CD4-positive, alpha-beta T cell treated with Interleukin-21 for 1 hour (primary cell): Measurements from ENCODE around the gene CFAP46.

Experiments used
- DNase-seq: peaks from one replicate; pipeline ENCODE4 v3.0.0-alpha.2; 2020

The CFAP46 gene

DNA sequence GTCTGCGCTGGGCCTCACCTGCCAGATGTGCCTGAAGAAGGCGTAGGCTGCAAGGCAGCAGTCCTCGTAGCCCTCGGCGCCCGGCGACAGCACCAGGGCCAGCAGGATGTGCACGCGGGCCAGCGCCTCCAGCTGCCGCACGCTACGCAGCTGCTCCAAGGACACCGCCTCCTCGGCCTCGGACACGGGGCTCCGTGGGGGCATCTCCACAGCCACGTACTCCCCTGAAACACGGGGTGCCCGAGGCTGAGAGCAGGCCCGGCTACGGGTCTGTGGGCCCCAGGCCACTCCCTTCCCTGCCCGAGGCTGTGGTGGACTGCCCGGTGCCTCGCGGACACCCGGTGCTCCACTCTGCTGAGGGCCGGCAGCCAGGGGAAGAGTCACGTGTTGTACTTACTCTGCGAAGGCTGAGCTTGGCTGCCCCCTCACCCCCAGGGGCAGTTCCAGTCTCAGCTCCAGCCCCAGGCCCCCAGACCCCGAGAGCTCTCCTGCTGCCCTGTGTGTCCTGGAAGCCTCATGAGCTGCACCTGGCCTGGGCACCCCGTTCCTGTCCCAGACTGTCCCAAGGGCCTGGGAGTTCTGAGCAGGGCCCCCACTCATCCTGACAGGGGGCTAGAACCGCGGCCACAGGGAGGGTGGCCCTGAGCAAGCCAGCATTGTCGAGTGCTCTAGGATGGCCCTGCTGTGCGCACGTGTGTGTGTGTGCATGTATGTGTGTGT lies 62.8 kb downstream of the CFAP46 start:
- DNase-seq, result no peak

DNA sequence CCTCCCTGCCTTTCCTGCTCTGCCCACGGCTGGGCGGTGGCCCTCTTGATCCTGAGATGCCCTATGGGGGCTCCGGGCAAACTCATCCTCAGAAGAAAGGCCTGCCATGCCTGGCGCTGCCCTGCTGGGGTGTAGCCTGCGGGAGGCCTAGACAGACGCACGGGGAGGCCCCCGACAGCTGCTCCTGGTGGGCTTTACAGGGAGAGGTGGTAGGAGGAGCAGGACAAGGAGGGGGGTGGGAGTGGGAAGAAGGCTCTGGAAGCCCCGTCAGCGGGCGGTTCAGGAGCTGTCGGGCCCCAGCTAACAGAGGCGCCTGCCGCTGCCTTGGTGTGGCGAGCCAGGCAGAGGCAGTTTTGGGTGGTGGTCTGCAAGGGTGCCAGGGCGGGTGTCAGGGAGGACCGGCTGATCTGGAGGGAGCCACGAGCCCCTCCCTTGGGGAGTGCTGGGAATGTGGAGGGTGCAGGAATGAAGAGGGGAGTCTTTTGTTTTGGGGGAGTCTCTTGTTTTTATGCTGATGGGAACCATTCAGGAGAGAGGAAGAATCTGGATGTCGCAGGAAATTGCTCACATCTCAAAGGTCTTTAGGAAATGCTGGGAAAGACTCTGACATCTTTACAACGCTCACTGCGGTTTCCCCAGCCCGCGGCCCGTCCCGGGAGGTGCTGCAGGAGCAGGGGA lies 63.5 kb downstream of the CFAP46 start:
- DNase-seq, result no peak

GRCh38 chr10:132878091-132878729 lies 64.2 kb downstream of the CFAP46 start:
- no peak for DNase-seq

GRCh38 chr10:132877473-132877872 lies 64.9 kb downstream of the CFAP46 start:
- DNase-seq, result no peak

- no peak for DNase-seq
Measured at GRCh38 chr10:132876993-132877431, 65.4 kb downstream of the CFAP46 start.

DNA sequence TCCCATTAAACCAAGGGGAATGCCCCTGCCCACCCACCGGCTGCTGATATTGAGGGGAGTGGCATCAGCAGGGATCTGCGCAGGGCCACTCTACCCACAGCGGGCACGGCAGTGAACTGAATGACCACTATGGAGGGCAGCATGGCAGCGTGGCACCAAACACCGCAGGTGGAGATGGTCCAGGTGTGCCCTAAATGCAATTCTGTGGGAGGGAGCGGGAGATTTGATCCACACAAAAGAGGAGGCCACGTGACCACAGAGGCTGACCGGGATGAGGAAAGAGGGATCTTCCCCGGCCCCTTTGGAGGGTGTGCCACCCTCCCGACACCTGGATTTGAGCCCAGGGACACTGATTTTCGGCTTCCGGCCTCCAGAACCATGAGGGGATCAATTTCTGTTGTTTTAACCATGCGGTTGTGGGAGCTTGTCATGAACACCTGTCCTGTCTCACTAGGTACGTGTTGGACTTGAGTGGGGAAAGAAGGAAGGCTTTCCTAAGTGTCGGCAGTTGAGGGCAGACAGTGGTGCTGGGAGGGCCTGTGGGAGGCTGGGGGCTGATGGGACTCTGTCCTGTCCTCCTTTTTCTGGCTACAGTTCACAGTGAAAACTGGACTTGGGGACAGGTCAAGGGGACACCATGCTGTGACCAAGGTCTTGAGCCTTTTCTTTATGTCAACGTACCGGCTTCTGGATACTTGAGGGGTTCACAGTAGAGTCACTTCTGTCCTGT lies 66.1 kb downstream of the CFAP46 start:
- DNase-seq, result no peak

DNA sequence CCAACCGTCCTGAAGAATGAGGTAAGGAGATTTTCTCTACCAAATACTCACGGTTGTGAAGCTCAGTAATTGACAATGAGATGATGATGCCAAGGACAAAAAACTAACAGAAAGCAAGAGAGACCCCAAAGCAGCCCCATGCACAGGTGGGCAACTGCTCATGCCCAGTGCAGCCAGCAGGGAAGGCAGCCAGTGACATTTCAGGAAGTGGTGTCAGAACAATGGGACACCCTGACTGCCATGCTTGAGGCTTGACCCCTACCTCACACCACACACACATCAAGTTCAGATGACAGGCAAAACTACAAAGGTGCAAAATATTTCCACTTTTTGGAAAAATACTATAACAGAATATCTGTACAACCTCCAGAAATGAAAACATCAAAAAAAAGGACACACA lies 66.9 kb downstream of the CFAP46 start:
- DNase-seq, result no peak

DNA sequence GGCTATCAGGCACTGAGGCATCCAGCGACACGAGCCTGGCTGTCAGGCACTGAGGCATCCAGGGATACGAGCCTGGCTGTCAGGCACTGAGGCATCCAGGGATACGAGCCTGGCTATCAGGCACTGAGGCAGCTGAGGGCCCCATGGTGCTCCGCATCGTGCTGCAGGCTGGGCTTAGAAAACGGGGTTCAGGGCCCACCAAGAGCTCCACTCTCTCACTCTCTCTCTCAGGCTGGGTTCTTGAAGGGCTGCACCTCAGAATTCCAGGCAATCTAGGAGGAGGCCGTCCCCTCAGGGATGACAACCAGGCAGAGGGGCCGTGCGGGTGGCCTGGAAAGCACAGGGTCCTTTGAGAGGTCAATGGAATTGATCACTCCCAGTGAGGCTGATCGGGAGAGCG lies 69.0 kb downstream of the CFAP46 start:
- DNase-seq, result no peak

- DNase-seq, result no peak
Measured at GRCh38 chr10:132872658-132873057, 69.7 kb downstream of the CFAP46 start.

DNA sequence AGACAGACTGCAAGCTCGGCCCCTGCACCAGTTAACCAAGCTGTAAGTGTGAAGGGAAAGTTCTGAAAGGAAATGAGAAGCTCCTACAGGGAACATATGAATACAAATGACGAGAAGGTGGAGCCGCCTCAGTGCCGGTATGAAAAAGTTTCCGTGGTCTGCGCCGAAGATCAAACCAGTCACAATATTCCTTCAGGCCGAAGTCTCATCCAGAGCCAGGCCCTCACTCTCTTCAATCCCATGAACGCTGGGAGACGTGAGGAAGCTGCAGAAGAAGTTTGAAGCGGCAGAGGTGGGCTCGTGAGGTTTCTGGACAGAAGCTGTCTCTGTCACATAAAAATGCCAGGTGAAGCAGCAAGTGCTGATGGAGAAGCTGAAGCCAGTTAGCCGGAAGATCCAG lies 71.9 kb downstream of the CFAP46 start:
- no peak for DNase-seq

DNA sequence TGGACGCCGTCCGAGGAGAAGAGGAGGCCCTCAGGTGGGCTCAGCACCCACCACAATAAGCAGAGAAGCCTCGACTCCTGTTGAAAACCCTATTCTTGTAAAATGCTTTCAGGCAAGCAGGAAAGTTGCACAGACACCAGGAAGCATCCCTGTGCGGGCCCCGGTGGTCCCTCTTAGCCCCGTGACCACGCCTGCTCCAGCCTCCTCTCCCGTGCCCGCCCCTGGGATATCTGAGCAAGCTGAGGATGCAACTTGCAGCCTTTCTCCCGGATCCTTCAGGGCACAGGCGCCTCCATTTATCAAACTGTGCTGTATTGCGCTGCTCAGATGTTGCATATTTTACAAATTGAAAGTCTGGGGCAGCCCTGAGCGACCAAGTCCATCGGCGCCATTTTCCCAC lies 72.7 kb downstream of the CFAP46 start:
- no peak for DNase-seq

- no peak for DNase-seq
Measured at GRCh38 chr10:132868995-132869394, 73.4 kb downstream of the CFAP46 start.

GRCh38 chr10:132867801-132868644 lies 74.3 kb downstream of the CFAP46 start:
- no peak for DNase-seq

DNA sequence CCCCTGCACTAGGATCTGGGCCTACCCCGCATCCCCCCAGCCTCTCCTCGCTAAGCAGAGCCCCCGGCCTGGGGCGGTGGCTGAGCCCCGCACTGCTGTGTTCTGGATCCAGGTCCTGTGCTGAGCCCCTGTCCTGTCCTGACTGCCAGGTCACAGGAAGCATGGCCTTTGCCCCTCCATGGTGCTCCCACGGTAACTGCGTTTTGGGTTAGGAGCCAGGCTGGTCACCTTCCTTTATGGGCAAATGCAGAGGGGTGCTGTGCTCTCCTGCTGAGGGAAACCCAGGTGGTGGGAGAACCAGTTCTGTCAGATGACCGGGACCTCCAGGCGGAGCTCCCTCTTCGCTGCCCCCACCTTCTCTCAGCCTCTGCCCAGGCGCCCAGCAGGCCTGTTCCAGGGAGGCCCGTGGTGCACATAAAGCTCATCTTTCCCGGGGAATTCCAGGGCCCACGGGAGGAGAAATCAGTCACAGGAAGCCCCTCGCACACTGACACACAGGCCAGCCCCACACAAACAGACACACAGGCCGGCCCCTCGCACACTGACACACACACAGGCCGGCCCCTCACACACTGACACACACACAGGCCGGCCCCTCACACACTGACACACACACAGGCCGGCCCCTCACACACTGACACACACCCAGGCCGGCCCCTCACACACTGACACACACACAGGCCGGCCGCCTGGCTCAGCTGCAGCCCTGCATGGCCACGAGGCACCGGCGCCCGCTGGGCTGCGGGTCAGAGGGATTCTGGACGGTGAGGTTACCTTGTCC lies 75.6 kb downstream of the CFAP46 start:
- no peak for DNase-seq

GRCh38 chr10:132865851-132866600 lies 76.3 kb downstream of the CFAP46 start:
- DNase-seq, result no peak

DNA sequence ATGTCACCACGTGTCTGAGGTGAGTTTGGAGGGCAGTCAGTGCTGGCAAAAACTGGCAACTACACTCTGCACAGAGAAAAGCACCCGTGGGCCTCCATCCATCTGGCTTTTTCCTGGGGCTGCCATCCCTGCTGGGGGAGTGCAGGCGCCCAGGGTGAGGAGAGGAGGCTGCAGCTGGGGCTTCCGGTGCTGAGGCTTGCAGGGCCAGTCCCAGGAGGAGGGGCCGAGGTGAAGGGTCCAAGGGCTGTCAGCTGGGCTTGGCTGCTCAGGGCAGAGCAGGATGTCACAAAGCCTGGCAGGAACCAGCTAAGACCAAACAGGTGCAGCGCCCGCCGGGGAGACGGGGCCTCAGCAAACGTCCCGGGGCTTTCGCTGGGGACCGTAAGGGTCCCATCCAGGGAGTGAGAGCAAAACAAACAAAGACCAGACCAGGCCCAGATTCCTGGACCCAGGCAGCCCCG lies 77.2 kb downstream of the CFAP46 start:
- no peak for DNase-seq

GRCh38 chr10:132862485-132863420 lies 79.6 kb downstream of the CFAP46 start:
- no peak for DNase-seq

DNA sequence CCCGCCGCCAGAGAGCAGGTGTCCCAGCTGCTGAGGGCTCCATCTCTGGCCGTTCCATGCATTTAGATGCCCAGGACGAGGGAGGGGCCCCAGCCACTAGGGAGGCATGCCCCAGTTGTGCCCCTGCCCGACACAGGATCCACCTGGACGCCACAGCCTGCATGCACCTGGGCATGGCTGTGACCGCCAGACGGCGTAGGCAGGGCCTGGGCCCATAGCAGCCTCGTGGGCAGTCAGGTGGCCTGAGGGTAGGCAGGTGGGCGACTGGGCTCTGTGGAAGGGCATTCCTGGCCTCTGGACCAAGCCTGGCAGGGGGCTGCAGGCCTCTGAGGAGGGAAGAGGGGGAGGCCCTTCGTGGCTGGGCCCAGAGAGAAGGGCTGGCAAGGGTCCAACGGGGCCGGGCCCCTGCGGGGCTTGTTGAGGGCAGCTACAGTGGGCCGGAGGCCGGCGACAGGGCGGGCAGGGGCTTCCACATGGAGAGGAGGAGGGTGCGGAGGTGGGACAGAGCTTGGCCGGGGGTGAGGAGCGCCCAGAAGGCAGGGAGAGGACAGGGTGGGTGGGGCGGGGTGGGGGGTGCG lies 80.4 kb downstream of the CFAP46 start:
- DNase-seq, result no peak

- DNase-seq, result no peak
Measured at GRCh38 chr10:132861116-132861691, 81.2 kb downstream of the CFAP46 start.
